Glomerular endothelial cell (primary cell): ENCODE measurements around the gene KRTAP10-11. TPM values are rescaled to one million over a fixed set of nuclear protein-coding genes. Genes with fewer than 3 reads are reported as not detected.
"Not testable (repeated sequence)": the region's sequence is repeated elsewhere in the genome, so short reads cannot be mapped to it uniquely, and the experiment has no call there.

Experiments used
- DNase-seq: peaks from one replicate; pipeline ENCODE4 v3.0.0-alpha.2; 2011; ENCODE audit warnings: low read depth, low spot score; ENCODE audit errors: extremely low read depth
- total RNA-seq: library from RNA; depleted of rRNA; stranded (reverse); fragments of >200 nt; gene quantifications from 2 replicates; pipeline ENCODE4 v1.2.3, GENCODE V29; 2015

The KRTAP10-11 gene, protein sequence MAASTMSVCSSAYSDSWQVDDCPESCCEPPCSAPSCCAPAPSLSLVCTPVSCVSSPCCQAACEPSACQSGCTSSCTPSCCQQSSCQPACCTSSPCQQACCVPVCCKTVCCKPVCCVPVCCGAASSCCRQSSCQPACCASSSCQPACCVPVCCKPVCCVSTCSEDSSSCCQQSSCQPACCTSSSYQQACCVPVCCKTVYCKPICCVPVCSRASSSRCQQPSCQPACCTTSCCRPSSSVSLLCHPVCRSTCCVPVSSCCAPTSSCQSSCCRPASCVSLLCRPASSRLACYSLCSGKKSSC
- total RNA-seq = not detected in 2 replicates

DNA sequence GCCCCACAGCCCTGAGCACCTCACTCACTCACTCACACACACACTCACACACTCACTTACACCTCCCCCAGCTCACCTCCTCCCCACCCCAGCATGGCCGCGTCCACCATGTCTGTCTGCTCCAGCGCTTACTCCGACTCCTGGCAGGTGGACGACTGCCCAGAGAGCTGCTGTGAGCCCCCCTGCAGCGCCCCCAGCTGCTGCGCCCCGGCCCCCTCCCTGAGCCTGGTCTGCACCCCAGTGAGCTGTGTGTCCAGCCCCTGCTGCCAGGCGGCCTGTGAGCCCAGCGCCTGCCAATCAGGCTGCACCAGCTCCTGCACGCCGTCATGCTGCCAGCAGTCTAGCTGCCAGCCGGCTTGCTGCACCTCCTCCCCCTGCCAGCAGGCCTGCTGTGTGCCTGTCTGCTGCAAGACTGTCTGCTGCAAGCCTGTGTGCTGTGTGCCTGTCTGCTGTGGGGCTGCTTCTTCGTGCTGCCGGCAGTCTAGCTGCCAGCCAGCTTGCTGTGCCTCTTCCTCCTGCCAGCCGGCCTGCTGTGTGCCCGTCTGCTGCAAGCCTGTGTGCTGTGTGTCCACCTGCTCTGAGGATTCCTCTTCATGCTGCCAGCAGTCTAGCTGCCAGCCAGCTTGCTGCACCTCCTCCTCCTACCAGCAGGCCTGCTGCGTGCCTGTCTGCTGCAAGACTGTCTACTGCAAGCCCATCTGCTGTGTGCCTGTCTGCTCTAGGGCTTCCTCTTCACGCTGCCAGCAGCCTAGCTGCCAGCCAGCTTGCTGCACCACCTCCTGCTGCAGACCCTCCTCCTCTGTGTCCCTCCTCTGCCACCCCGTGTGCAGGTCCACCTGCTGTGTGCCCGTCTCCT, at the start of gene KRTAP10-11:
TSS of gene KRTAP10-11 (plus strand) at position 49 of the 856 bp plus-strand sequence. CDS start at position 94, 45 bp downstream.
- DNase-seq = not testable (repeated sequence)

DNA sequence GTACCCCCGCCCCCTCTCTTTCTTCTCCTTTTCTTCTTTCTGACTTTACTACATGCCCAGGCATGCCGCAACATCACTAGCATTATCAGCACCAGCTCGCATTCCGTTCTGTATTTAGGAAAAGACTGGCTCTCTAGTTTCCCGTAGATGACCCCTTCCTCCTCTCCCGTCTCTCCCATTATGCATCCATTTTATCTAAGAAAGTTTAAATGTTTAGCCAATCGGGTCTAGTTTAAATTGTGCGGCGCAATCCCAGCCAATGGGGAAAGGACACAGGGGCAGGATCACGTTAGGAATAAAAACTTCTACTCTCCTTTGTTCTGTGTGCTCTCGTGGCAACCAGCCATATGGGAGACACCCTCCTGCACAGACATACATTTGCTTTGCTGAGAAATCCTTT, 48.2 kb upstream of the KRTAP10-11 start:
- no peak for DNase-seq

DNA sequence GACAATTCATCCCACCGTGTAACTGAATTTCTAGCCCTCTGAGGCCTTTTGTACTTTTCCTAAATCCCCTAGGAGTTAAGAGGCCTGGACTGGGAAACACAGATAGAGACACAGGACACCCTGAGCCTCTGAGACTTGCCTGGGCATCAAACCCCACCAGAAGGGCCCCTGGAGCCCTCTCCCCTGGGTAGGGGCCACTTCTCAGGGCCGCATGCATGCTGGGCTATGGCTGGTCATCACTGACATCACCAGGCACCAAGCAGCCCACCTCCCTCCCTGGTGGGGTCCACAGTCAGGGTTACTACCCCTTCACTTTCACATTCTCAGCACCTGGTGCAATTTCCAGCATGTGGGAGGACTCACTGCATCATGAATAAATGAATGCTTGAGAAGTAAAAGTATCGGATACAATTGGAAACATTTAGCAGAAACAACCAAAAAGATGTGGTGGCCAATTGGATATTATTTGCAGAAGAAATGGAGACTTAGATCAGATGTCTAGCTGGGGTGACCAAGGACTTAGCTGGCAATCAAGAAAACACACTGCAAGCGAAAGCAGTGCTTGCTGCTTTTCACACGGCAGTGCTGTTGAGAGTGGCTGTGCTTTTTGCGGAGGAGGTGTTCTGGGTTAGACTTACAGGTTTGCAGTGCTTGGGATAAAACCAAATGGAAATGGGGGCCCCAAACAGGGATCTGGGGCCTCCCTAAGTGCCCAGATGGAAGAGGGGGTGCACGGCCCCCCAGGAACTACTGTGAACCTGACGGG, 46.8 kb upstream of the KRTAP10-11 start:
- no peak for DNase-seq

DNA sequence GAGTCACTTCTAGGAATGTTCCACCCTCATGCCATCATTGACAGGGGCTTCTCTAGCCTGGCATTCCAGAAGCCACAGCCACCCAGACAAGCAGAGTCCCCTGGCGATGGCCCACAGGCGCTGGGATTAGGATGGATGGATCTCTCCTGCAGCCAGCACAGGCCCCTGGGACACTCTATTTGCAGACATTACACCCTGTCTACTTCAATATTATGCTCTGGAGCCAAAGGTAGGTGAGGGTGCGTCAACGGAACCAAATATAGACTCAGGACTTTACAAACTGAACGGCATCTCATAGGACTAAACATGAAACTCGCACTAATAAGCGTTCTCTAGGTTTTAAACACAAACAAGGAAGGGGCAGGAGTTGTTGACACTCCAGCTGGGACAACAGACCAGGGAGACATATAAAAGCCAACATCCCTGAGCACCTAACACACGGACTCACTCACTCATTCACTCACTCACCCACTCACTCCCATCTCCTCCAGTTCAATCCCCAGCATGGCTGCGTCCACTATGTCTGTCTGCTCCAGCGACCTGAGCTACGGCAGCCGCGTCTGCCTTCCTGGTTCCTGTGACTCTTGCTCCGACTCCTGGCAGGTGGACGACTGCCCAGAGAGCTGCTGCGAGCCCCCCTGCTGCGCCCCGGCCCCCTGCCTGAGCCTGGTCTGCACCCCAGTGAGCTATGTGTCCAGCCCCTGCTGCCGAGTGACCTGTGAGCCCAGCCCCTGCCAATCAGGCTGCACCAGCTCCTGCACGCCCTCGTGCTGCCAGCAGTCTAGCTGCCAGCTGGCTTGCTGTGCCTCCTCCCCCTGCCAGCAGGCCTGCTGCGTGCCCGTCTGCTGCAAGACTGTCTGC, 45.9 kb upstream of the KRTAP10-11 start, which contains the start of gene KRTAP10-7:
TSS of gene KRTAP10-7 (plus strand) at position 480 of the 861 bp plus-strand sequence. CDS start at position 505, 25 bp downstream.
- DNase-seq = not testable (repeated sequence)

DNA sequence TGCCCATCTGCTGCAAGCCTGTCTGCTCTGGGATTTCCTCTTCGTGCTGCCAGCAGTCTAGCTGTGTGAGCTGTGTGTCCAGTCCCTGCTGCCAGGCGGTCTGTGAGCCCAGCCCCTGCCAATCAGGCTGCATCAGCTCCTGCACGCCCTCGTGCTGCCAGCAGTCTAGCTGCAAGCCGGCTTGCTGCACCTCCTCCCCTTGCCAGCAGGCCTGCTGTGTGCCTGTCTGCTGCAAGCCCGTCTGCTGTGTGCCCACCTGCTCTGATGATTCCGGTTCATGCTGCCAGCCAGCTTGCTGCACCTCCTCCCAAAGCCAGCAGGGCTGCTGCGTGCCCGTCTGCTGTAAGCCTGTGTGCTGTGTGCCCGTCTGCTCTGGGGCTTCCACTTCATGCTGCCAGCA, 45.1 kb upstream of the KRTAP10-11 start:
- not testable (repeated sequence) for DNase-seq

DNA sequence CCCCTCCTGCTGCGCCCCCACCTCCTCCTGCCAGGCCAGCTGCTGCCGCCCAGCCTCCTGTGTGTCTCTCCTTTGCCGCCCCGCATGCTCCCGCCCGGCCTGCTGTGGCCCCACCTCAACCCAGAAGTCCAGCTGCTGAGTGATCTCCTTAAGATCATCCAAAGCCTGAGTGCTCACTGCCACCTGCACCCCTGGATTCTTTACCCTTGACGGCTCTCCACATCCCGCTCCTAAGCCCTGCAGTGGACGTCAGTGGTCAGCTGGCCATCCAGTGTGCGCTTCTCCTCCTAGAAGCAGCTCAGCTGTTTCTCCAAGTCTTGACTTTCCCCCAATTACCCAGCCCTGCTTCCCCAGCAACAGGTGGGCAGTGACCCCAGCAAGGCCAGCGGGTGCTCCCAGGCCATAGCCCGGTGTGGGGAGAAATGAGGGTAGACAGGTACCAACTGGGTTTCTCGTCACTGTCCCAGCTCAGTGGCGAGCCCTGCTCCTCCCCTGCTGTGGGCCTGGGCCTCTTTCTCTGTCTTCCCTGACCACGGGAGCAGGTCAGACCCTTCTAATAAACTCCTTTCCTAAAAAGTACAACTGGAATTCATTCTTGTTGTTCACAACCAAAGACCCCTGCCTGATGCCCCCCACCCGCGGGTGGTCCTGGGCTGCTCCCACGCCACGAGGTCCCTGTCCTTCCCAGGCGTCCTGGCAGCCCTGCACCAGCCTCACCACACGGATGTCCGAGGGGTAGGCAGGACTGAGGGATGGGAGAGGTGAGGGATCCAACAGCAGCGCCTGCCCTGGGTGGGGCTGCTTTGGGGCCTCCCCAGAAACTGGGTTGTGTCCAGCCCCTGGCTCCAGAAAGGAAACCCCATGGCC, 44.4 kb upstream of the KRTAP10-11 start:
- no peak for DNase-seq

DNA sequence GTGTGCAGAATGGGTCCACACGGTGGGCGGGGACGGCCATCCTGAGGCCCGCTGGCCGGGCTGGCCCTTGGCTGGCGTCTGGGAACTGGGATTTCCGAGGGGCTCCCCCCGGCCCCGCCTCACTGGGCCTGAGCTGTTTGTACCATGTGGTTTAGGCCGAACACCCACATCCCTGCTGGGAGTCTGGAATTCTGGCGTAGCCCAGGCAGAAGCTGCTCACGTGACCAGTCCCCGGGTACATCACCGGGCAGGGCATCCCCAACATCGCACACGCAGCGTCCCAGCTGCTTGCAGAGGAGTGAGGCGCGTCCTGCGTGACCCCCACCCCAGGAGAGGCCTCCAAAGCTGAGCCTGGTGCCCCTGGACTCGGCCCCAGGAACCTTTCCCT, 43.8 kb upstream of the KRTAP10-11 start:
- no peak for DNase-seq

DNA sequence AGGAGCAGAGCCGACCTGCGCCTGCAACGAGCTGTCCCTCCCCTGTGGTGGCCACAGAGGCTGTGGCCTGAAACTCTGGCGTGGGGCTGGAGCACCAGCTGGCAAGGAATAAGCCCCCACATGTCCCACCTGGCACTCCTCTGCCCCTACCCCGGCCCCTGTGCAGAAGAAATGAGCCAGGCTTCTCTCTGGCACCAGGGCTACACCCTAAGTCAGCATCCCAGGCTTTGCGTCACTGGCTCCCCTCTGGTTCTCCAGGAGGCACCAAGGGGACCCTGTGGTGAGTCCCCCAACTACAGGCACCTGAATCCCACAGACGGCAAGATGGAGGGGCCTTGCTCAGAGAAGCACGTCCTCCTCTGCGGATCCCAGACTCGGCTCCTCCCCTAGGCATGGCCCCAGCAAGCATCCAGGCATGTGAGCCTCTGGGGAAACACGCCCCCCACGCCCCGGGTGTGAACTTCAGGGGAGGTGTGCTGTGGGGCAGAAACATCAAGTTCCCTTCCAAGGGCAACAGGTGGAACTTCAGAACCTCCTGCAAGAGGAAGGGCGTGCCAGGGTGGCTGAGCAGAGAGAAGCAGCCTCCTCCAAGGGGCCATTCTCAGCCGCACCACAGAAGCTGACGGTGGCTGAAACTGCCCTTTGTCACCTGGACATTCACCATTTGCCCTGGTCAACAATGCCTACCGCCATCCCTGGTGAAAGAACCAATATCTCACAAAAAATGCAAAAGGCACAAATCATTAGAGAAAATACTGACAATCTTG, 42.9 kb upstream of the KRTAP10-11 start:
- DNase-seq = no peak

DNA sequence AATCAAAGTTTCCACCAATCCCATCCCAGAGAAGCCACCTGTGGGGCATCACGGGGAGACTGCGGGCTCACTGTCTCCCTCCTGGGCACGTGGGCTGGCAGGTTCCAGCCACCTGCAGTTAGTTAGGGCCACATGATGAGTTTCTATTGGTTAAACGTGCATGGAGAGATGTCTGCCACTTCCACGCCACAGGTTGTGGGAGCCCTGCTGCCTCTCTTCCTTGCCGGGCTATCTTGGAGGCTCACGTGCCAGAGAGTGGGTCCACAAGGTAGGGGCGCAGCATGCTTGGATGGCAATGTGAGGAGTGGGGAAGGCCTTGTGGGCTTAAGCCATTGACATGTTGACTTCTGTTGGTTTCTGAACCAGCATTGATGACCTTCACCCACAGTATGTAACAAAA, 42.3 kb upstream of the KRTAP10-11 start:
- DNase-seq = no peak

DNA sequence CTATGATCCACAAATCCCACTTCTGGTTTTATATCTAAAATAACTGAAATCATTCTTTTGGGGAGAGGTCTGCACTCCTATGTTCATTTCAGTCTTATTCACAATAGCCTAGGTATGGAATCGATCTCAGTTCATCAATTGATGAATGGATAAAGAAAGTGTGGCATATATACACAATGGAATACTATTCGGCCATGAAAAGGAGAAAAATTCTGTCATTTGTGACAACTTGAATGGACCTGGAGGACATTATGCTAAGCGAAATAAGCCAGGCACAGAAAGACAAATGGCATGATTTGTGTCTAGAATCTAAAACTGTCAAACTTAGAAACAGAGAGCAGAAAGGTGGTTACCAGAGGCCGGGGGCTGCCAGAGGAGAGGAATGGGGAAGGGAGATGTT, 39.7 kb upstream of the KRTAP10-11 start:
- no peak for DNase-seq

DNA sequence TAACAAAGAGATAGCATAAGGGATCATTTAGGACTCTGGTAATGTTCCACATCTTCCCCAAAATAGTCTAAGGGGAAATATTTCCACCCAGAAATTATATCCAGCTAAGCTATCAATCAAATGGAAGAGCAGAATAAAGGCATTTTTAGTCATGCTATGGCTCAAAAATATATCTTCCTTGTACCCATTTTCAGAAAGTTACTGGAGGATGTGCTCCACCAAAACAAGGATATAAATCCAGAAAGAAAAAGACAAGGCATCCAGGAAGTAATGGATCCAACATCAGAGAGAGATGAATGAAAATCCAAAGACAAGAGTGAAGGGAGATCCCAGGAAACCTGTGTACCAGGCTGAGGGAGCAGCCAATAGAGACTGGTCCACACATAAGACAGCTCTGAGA, 37.0 kb upstream of the KRTAP10-11 start:
- DNase-seq = no peak

DNA sequence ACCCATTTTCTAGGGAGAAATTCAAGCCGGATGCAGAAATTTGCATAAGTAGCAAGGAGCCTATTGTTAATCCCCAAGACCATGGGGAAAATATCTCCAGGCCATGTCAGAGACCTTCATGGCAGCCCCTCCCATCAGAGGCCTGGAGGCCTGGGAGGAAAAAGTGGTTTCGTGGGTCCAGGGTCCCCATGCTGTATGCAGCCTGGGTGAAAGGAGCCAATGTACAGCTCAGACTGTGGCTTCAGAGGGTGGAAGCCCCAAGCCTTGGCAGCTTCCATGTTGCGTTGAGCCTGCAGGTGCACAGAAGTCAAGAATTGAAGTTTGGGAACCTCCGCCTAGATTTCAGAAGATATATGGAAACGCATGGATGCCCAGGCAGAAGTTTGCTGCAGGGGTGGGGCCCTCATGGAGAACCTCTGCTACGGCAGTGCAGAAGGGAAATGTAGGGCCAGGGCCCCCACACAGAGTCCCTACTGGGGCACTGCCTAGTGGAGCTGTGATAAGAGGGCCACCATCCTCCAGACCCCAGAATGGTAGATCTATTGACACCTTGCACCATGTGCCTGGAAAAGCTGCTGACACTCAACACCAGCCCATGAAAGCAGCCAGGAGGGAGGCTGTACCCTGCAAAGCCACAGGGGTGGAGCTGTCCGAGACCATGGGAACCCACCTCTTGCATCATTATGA, 35.9 kb upstream of the KRTAP10-11 start:
- not testable (repeated sequence) for DNase-seq

DNA sequence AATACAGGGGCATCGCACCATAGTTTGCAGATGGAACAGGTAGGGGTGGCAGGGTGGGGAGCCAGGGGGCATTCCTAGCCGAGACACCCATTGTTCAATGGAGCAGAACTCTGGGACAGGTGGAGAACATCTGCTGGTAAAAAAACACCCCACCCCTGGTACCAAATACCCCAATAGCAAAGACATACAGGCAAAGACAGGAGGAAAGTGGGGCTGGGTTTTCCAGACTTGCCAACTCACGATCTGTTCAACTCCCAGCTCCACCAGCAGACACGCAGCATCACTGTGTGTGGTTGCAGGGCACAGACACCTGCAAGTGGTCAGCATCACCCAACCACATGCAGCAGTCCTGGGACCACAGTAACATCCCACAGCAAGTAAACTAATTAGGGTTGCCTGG, 34.7 kb upstream of the KRTAP10-11 start:
- DNase-seq = no peak

DNA sequence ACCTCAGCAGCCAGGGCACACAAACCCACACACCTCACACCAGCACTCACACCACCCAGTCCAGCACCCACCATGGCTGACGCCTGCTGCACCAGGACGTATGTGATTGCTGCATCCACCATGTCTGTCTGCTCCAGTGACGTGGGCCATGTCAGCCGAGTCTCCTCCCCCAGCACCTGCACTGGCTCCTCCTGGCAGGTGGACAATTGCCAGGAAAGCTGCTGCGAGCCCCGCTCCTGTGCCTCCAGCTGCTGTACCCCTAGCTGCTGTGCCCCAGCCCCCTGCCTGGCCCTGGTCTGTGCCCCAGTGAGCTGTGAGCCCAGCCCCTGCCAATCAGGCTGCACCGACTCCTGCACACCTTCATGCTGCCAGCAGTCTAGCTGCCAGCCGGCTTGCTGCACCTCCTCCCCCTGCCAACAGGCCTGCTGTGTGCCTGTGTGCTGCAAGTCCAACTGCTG, 34.2 kb upstream of the KRTAP10-11 start, which contains the start of gene KRTAP10-8:
TSS of gene KRTAP10-8 (plus strand) at position 51 of the 458 bp plus-strand sequence. CDS start at position 73, 22 bp downstream.
- DNase-seq = no peak

DNA sequence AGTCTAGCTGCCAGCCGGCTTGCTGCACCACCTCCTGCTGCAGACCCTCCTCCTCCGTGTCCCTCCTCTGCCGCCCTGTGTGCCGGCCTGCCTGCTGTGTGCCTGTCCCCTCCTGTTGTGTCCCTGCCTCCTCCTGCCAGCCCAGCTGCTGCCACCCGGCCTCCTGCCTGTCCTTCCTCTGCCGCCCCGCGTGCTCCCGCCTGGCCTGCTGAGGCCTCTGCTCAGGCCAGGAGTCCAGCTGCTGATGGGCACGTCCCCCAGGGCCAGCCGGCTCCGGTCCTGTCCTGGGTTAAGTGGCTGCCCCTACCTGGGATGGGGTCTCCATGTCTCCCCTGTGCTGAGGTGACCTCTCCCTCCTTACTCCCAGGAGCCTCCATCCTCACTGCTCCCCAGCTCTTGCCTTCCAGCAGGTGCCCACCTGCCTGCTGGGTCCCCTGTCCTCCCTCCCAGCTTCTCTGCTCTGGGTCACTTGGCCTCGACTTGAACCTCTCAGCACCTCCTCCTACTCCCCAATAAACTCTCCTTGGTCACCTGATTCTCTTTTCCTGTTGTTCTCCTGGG, 33.5 kb upstream of the KRTAP10-11 start:
- no peak for DNase-seq

DNA sequence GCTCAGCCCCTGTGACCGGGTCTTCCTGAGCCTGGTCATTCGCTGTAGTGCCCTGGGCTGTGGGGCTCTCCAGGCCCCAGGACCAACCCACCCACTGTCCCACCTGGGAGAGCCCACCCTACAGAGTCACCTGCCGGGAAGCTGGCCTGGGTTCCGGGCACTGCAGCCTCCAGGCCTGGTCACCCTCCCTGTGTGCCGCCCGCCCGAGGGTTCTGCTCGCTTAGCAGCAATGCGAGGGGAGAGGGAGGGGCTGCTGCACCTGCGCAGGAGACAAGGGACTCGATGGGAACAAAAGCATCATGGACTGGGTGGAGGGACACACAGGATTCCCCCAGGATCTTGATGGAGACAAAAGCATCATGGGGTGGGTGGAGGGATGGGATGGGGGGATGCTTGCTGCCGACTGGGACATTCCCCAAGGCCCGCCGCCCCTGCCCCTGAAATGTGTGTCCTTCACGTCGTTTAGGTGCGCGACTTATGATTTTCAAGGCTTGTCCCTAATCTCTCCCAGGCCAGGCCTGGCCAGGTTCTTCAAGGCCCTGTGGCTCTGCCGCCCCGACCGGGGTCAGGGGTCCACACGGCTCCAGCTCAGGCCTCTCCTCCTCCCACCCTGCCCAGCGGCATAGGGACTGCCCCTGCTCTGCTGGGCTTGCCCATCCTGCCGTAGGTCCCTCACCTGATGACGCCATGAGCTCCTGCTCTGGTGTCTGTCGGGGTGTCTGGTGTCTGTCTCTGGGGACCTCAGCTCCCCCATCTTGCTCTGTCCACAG, 32.6 kb upstream of the KRTAP10-11 start:
- no peak for DNase-seq
